ENCODE data around the gene PAEP.

Gene PAEP

GRCh38 chr9:135579889-135580660 lies 18.5 kb downstream of the PAEP start:
- no peak for DNase-seq

GRCh38 chr9:135580664-135581380 lies 19.3 kb downstream of the PAEP start:
- no peak for DNase-seq

GRCh38 chr9:135581636-135582426 lies 20.3 kb downstream of the PAEP start:
- DNase-seq, result no peak

GRCh38 chr9:135582541-135582940 lies 21.0 kb downstream of the PAEP start:
- DNase-seq, result no peak

- DNase-seq, result no peak
Observed at GRCh38 chr9:135582966-135583687, 21.6 kb downstream of the PAEP start.

- DNase-seq, result no peak
Observed at GRCh38 chr9:135583688-135584011, 22.1 kb downstream of the PAEP start.

- DNase-seq, result no peak
Observed at GRCh38 chr9:135584371-135584770, 22.8 kb downstream of the PAEP start.

GRCh38 chr9:135584934-135585333 lies 23.4 kb downstream of the PAEP start:
- DNase-seq, result no peak

- DNase-seq, result no peak
Observed at GRCh38 chr9:135586601-135587109, 25.1 kb downstream of the PAEP start.

- DNase-seq, result no peak
Observed at GRCh38 chr9:135587658-135588057, 26.1 kb downstream of the PAEP start.

GRCh38 chr9:135588371-135588770 lies 26.8 kb downstream of the PAEP start:
- no peak for DNase-seq

- no peak for DNase-seq
Observed at GRCh38 chr9:135588886-135589595, 27.5 kb downstream of the PAEP start.

GRCh38 chr9:135589596-135590485 lies 28.3 kb downstream of the PAEP start:
- DNase-seq, result no peak

GRCh38 chr9:135590486-135591079 lies 29.0 kb downstream of the PAEP start:
- DNase-seq, result no peak

GRCh38 chr9:135591506-135592330 lies 30.2 kb downstream of the PAEP start:
- no peak for DNase-seq

GRCh38 chr9:135592331-135592590 lies 30.7 kb downstream of the PAEP start:
- DNase-seq, result no peak

GRCh38 chr9:135592625-135593024 lies 31.1 kb downstream of the PAEP start:
- no peak for DNase-seq

- DNase-seq, result no peak
Observed at GRCh38 chr9:135596211-135596610, 34.7 kb downstream of the PAEP start.

GRCh38 chr9:135600296-135600817 lies 38.8 kb downstream of the PAEP start:
- no peak for DNase-seq

- DNase-seq, result no peak
Observed at GRCh38 chr9:135601988-135602387, 40.4 kb downstream of the PAEP start.

Data from NCI-H446 (cell line).